Astrocyte of the hippocampus (primary cell): ENCODE measurements around the gene HBM.
"Not testable (repeated sequence)": the region's sequence is repeated elsewhere in the genome, so short reads cannot be mapped to it uniquely, and the experiment has no call there.

ENCODE experiments used
- DNase-seq: peaks from one replicate; pipeline ENCODE4 v3.0.0; 2011; ENCODE audit warnings: low read depth, low spot score

HBM gene

DNA sequence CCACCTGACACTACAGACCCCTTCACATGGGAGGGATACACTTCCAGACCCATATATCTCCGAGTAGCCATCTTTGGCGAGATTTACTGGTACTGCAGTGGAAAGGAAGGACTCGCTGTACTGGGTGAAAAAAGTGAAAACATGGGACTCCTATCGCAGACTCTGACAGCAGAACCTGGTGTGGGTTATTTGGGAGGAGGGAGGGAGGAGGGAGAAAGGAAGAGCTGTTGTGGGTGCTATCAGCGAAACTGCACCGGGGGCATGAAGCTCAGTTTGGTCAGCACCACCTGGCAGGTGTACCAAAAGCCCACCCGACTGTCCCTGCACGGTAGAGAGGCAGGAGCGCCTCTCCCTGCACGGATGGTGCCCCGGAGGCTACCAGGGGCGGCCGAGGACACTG lies 19.4 kb downstream of the HBM start:
- DNase-seq, result no peak

- DNase-seq, result no peak
These were observed 19.9 kb downstream of the HBM start for GRCh38 chr16:185691-186090.

- no peak for DNase-seq
These were observed 21.6 kb downstream of the HBM start for GRCh38 chr16:187330-187729.

DNA sequence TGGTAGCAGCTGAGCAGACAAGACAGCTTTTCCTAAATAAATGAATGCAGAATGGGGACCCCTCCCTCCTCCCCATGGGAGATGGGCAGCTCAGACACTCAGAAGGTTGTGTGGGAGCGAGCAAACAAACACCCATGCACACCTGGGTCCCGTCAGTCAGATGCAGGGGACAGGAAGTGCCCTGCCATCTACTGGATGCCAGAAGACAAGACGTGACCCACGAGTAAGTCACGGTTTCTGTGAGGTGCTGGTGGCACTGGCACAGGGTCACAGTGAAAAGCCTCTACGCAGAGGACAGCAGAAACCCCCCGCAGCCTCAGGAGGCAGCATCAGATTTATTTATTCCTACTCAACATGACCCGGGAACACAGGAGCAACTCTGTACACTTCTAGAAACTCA lies 22.9 kb downstream of the HBM start:
- DNase-seq, result no peak

DNA sequence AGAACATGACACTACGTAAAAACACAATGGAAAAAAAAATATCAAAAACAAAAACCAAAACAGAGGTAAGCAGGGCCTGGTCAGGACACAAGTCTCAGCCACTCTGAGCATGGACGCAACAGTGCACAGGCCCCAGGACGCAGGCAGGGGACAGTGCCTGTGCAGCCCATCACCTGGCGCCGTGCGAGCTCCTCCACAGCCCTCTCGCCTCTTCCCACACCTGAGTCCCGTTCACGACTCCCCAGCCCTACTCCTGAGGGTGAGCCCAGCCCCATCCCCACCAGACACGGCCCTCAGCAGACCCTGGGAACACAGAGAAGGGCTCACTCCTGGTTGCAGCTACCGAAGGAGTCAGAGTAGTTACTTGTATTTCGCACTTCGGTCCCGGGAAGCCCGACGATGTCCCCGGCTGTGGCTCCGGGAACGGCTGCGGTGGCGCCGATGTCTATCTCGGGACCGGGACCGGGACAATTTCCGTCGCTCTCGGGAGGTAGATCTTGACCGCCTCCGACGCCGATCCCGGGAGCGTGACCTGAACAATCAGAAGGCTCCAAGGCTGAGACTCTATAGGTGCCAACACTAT lies 23.9 kb downstream of the HBM start:
- DNase-seq, result no peak

- DNase-seq, result peak; percentile 9
These were observed 26.1 kb downstream of the HBM start for GRCh38 chr16:191831-192230.

- DNase-seq, result no peak
These were observed 26.9 kb downstream of the HBM start for GRCh38 chr16:192686-193085.

DNA sequence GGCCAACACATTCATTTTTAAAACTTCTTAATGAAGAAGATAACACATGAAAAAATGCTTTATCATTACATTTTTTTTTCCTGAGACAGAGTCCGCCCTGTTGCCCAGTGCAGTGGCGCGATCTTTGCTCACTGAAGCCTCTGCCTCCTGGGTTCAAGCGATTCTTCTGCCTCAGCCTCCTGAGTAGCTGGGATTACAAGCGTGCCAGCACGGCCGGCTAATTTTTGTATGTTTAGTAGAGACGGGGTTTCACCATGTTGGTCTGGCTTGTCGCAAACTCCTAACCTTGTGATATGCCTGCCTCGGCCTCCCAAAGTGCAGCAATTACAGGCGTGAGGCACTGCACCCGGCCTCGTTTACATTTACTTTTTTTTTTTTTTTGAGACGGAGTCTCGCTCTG lies 27.7 kb downstream of the HBM start:
- no peak for DNase-seq

DNA sequence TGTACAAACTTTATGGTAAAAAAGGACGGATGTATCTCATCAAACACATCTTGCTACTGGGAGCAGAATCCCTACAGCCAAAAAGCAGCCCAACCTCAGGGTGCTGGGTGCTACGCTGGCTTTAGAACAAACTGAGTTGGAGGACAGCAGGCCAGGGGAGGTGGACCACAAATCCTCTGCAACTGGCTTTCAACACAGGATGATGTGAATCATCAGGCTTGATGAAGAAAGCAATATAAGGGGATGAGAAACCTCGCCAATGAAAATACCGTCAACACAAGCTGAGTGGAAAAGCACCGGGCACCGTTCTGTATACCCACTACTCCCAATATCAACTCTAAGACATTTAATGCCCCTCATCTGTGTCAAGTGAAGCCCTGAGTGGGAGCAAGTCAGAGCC lies 28.7 kb downstream of the HBM start:
- peak; percentile 18 for DNase-seq

DNA sequence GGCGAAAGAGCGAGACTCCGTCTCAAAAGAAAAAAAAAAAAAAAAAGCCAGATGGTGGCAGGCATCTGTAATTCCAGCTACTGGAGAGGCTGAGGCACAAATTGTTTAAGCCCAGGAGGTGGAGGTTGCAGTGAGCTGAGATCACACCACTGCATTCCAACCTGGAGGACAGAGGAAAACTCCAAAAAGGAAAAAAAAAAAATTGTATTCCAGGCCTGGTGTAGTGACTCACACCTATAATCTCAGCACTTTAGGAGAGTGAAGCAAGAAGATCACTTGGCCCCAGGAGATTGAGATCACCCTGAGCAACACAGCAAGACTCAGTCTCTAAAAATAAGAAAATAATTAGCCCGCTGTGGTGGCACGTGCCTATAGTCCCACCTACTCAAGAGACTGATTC lies 34.6 kb downstream of the HBM start:
- peak; percentile 58 for DNase-seq

DNA sequence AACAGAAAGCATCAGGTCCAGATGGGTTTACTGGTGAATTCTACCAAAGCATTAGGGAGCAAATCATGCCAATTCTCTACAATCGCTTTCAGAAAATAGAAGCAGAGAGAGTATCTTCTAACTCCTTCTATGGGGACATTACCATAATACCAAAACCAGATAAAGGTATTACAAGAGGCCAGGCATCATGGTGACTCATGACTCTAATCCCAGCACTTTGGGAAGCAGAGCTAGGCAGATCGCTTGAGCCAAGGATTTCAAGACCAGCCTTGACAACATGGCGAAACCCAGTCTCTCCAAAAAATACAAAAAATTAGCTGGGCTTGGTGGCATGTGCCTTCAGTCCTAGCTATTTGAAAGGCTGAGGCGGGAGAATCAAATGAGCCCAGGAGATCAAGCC lies 37.5 kb downstream of the HBM start:
- DNase-seq, result no peak

GRCh38 chr16:204046-204445 lies 38.3 kb downstream of the HBM start:
- DNase-seq, result not testable (repeated sequence)

- not testable (repeated sequence) for DNase-seq
These were observed 43.6 kb downstream of the HBM start for GRCh38 chr16:209359-209758.

DNA sequence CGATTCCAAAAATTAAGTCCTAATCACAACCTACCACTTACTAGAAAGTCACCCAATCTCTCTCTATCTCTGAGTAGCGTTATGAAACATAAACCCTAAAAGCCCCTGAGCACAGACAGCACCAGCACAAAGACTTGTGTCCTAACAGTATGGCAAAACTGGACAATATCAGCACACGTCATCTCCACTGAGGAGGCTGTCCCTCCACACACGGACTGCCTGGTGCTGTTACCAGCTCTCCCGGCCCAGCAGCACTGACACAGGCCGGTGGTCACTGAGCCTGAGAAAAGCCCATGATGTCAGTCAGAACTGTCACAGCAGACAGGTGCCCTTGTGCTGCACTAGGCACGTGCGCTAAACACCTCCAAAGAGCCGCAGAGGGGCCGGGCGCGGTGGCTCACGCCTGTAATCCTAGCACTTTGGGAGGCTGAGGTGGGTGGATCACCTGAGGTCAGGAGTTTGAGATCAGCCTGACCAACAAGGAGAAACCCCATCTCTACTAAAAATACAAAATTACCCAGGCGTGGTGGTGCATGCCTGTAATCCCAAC lies 45.9 kb downstream of the HBM start:
- DNase-seq, result not testable (repeated sequence)

- DNase-seq, result peak; percentile 30
These were observed 47.2 kb downstream of the HBM start for GRCh38 chr16:212999-213398.
